ENCODE measurements around the gene CNOT11.
"Not testable (repeated sequence)": the region's sequence is repeated elsewhere in the genome, so short reads cannot be mapped to it uniquely, and the experiment has no call there.

The CNOT11 gene

DNA sequence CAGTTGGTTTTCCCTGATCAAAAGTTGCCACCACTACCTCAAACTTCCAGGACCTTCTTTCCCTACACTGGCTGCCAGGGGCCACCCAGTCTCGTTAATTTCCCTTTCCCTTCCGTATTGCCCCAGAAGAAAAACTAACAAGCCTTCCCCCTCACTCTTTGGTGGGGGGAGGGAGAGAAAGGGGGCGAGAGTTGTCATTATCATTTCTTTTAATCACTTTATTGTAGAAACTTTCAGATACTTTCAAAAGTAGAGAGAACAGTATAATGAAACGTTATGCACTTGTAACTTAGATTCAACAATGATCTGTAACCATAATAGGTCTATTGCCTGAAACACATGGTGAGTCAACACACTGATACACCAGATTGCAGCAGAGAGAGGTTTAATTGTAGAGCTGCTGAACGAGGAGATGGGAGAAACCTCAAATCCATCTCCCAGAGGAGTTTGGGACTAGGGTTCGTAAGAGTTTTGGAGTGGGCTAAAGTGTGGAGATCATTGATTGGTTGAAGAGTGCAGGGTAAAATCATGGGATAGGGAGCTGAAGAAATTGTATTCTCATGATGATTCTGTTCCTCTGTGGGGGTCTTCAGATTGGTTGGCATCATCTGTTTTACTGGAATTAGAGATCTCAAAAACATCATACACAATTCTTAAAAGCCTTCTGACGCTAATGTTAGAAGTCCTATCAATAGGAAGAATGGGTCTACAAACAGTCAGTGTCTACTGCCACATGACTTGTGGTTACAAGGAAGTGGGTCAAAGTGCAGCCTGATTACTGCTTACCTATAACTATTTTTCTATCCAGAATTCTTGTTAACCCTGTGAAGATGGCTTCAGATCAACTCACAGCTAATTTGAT, 58.4 kb downstream of the CNOT11 start:
- H3K27me3 ChIP-seq (replicated peaks; ENCODE audit: control insufficient read depth, insufficient read depth, low read length), result no peaks in the 10 kb centered on the region
- no peaks in the 10 kb centered on the region for H3K9me3 ChIP-seq (ENCODE audit: control insufficient read depth, low read length)
- no peak for DNase-seq (ENCODE audit: low read depth)
- H3K36me3 ChIP-seq (ENCODE audit: control insufficient read depth, insufficient read depth, low read length, severe bottlenecking), result no peaks in the 10 kb centered on the region
- no peak overlapping the region for H3K4me3 ChIP-seq (ENCODE audit: low read length)
- H3K9ac ChIP-seq (ENCODE audit: low read length), result no peak overlapping the region
- peaks cover 19% of the 10 kb centered on the region for H3K4me1 ChIP-seq (ENCODE audit: control insufficient read depth, insufficient read depth, low read length)

DNA sequence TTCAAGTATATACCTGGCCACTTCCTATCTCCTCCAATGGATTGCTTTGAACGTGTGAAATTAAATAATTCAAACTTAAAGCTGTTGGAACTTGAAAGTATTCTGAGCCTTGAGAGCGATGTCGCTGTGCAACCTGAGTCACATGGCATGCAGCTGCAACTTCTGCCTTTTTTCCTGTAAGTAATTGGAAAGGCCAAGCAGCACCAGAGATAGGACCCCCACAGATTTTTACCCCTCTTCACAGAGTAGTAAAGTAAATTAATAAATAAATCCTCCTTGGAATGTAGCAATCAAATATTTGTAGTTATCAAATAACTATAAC, 59.0 kb downstream of the CNOT11 start:
- H3K4me3 ChIP-seq (ENCODE audit: low read length), result no peak overlapping the region
- no peaks in the 10 kb centered on the region for H3K27me3 ChIP-seq (replicated peaks; ENCODE audit: control insufficient read depth, insufficient read depth, low read length)
- H3K4me1 ChIP-seq (ENCODE audit: control insufficient read depth, insufficient read depth, low read length), result peaks cover 13% of the 10 kb centered on the region
- DNase-seq (ENCODE audit: low read depth), result no peak
- no peaks in the 10 kb centered on the region for H3K9me3 ChIP-seq (ENCODE audit: control insufficient read depth, low read length)
- no peaks in the 10 kb centered on the region for H3K36me3 ChIP-seq (ENCODE audit: control insufficient read depth, insufficient read depth, low read length, severe bottlenecking)
- H3K9ac ChIP-seq (ENCODE audit: low read length), result no peak overlapping the region

DNA sequence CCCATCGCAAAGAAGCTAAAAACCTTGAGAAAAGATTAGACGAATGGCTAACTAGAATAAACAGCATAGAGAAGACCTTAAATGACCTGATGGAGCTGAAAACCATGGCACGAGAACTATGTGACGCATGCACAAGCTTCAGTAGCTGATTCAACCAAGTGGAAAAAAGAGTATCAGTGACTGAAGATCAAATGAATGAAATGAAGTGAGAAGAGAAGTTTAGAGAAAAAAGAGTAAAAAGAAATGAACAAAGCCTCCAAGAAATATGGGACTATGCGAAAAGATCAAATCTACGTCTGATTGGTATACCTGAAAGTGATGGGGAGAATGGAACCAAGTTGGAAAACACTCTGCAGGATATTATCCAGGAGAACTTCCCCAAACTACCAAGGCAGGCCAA, 63.9 kb downstream of the CNOT11 start:
- not testable (repeated sequence) for H3K36me3 ChIP-seq (ENCODE audit: control insufficient read depth, insufficient read depth, low read length, severe bottlenecking); H3K9ac ChIP-seq (ENCODE audit: low read length); H3K4me1 ChIP-seq (ENCODE audit: control insufficient read depth, insufficient read depth, low read length); H3K9me3 ChIP-seq (ENCODE audit: control insufficient read depth, low read length); H3K27me3 ChIP-seq (replicated peaks; ENCODE audit: control insufficient read depth, insufficient read depth, low read length); H3K4me3 ChIP-seq (ENCODE audit: low read length); DNase-seq (ENCODE audit: low read depth)
